GM19372 (cell line): ENCODE results near the gene NIM1K.
"Not testable (repeated sequence)": the region's sequence is repeated elsewhere in the genome, so short reads cannot be mapped to it uniquely, and the experiment has no call there.

ENCODE experiments used
- ATAC-seq: cut with Tn5 transposase; IDR thresholded peaks from one replicate; pipeline ENCODE4 v1.9.1; 2021; ENCODE audit warnings: mild to moderate bottlenecking, low read depth, moderate library complexity; ENCODE audit not compliant: unreplicated experiment

The NIM1K gene

DNA sequence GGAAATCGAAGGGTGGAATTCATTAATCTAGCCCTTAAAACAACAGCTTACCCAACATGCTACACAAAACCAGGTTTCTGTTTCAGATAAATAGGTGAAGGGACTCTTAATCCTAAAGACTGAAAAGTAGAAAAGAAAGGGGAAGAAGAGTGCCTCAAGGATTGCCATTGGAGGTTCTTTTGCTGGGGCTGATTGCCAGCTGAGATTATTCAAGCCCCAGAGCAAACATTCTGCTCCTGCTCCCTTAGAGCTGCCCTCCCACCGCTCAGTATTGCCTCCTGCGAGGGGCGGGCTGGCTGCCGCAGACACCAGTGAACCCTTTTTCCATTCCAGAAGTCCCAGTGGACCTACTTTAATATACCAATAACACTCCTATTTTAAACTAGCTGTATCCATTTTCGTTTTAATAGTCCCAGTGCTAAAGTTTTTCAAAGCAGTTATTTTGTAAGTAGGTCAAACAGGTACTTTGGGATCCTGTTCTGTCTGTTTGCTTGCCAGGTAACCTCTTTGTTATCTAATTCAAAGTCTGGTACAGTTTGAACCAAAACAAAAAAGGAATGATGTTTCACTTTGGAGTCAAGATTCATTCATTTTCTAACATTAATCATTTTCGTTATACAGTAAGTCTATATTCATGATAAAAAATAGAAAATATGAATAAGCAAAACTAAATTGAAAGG, 82.5 kb downstream of the NIM1K start:
- ATAC-seq: no peak

GRCh38 chr5:43275391-43275790, 83.4 kb downstream of the NIM1K start:
- no peak for ATAC-seq

GRCh38 chr5:43279548-43280274, 87.7 kb downstream of the NIM1K start:
- ATAC-seq: no peak

DNA sequence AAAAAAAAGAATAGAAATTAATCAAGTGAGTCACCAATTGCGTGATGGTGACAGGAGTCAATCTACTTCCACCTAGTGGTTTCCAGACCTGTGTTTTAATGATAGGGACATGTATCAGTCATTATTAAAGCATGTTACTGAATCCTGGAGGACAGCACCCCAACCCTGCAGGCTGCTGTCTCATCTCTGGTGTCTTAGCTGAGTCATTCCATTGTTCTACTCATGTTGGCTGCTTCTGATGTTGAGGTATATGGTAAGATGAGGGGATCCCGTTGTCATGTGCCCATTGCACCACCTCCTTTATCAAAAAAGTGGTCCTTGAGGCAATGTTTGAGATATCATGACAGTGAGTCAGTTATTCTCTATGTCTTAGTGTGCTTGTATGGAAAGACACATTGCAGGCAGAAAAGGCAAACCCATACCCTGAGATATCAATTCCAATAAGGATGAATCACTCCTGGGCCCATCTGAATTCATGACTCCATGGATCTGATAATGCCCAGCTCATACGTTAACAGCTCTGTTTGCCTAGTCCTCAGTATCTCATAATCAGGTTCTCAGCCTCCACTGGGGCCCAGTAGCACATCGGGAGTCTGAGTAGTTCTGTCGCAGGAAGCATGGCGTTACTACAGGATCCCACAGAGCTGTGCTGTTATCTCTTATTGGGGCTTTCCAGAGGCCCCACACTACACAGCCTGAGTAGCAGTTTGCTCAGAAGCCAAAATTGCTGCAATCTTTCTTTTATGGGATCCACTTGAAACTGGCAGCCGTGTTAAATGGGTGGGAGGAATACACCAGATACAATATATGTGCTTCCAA, 90.0 kb downstream of the NIM1K start:
- ATAC-seq: no peak

DNA sequence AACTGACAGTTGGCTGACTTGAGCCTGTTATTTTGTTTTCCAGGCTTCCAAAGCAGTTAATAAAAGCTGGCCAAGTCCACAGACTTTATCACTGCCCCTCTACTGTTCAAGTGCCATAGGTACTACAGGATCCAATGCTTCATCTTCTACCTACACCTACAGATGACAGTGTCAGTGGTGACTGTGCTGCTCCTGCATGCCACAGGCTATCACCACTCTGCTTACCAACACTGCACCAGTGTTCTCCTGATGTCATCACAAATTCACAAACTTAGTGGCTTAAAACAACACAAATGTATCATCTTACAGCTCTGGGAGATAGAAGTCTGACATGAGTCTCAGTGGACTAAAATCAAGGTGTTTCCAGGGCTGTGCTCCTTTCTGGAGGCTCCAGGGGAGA, 94.6 kb downstream of the NIM1K start:
- no peak for ATAC-seq

- ATAC-seq: no peak
Measured at GRCh38 chr5:43287493-43287892, 95.5 kb downstream of the NIM1K start.

GRCh38 chr5:43288269-43288831, 96.3 kb downstream of the NIM1K start:
- ATAC-seq: no peak

DNA sequence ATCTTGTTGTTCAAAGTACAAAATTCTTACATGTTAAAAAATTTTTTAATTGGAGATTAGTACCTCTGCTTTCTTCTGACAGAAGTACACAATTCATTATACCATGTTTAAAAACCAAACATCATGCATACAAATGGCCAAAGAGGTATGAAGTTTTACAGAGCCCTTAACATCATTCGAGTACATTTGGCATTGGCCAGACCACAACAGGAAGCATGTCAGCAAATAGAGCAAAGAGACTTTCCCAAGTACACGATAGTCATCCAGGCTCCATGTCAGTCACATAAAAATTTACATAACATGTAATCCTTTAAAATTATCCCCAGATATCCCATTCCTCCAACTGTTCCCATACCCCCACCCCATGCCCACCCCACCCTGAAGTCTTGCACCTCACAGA, 98.7 kb downstream of the NIM1K start:
- no peak for ATAC-seq

DNA sequence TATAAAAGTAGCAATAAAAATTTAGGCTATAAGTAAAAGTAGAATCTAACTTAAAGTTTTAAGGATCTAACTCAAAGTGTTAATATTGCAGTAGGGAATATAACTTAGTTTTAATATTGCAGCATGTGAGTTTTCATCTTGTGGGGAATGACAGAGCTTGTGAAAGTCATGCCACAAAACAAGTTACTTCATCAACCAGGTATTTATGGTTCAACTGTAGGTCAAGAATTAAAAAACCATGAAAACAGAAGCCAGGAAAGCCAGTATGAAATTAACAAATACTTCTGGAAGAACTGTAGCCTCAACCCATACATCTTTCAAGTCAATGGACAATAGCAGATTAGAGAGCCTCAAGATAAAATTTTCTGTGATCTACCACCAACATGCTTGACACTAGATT, 102.2 kb downstream of the NIM1K start:
- no peak for ATAC-seq

GRCh38 chr5:43295202-43295601, 103.2 kb downstream of the NIM1K start:
- no peak for ATAC-seq

DNA sequence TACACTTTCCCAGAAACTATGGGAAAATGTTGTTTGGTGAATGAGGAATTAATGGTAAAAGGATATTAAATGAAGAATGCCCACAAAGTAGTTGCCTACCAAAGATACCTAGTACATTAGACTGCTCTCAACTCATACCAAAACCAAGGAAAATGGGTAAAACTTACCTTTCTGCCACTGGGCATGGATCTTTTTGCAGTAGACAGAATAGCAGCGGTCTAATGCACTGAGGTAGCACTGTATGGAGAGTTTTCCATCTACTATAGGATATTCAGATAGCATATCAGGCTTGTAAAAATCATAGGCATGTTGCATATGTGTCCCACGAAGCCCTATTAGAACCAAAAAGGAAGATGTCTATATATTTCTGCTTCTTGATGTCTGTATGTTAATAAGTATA, 104.8 kb downstream of the NIM1K start:
- no peak for ATAC-seq

GRCh38 chr5:43298443-43298842, 106.4 kb downstream of the NIM1K start:
- no peak for ATAC-seq

- no peak for ATAC-seq
Measured at GRCh38 chr5:43300112-43300511, 108.1 kb downstream of the NIM1K start.

DNA sequence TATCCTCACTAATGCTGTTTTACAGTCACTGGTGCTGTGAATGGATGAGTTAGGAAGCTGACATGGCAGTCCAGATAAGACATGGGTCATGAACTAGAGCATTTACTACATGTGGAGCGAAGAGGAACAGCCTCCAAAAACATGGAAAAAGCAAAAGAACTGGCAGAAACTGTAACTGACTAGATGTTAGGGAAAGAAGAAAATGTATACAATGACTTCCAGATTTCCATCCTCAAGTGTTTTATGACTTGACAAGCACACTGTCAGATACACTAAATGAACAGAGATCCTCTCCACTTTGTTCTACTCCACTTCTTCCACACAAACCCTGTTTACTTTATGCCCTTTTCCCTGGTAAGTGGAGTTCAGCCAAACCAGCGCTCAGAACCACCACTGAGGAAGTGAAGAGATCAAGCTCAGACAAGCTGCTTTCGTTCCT, 109.6 kb downstream of the NIM1K start:
- ATAC-seq: no peak

DNA sequence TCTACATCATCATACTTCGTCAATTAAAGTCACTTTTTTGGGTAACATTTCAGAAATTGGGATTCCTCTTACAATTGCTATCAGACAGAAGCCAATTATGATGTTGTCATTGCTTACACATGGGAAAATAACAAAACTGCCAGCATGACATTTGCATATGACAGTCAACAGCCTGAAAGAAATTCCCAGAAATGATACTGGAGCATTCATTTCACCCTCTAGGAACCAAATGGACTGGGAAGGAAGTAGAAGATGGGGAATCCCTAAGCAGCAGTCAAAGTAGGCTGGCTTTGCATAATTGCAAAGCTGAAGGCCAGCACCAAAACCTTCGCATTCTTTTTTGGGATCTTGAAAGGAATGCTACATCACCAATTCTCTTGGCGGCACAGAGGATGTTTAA, 110.5 kb downstream of the NIM1K start:
- ATAC-seq: no peak

DNA sequence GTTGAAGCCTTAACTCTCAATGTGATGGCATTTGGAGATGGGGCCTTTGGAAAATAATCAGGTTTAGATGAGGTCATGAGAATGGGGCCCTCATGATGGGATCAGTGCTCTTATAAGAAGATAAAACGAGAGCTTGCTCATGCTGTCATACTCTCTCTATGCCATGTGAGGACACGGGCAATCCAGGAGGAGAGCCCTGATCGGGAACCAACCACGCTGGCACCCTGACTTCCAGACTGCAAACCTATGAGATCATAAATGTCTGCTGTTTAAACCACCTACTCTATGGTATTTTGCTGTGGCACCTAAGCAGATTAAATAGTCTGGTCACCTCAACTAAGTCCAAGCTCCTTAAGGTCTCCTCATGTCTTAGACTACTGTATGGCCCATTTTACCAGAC, 111.2 kb downstream of the NIM1K start:
- no peak for ATAC-seq

- no peak for ATAC-seq
Measured at GRCh38 chr5:43304525-43304924, 112.5 kb downstream of the NIM1K start.

- ATAC-seq: peak; percentile 65
Measured at GRCh38 chr5:43305948-43306565, 114.0 kb downstream of the NIM1K start.

DNA sequence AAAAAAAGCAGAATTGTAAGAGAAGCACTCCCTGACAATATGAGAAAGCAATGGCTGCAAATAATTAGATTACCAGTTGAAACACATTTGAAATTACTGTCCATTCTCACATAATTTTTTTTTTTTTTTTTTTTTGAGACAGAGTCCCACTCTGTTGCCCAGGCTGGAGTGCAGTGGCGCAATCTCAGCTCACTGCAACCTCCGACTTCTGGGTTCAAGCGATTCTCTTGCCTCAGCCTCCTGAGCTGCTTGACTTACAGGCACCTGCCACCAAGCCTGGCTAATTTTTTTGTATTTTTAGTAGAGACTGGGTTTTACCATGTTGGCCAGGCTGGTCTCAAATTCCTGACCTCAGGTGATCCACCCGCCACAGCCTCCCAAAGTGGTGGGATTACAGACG, 114.9 kb downstream of the NIM1K start:
- ATAC-seq: not testable (repeated sequence)

DNA sequence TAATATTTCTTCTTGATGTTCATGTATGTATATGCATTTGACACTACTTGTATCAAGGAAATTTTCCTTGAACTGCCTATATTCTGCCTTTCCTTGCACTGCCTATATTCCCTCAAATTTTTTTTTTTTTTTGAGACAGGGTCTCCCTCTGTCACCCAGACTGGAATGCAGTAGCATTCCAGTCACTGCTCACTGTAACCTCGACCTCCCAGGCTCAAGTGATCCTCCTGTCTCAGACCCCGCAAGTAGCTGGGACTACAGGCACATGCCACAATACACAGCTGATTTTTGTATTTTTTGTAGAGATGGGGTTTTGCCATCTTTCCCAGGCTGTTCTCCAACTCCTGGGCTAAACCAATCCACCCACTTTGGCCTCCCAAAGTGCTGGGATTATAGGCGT, 117.1 kb downstream of the NIM1K start:
- no peak for ATAC-seq

GRCh38 chr5:43309637-43310036, 117.6 kb downstream of the NIM1K start:
- no peak for ATAC-seq
